K562 (cell line): ENCODE measurements around the gene ZBTB46. TPM values are rescaled to one million over a fixed set of nuclear protein-coding genes. Genes with fewer than 3 reads are reported as not detected.

Experiments
- ATAC-seq: fragments of 200-7000 bp; cut with Tn5 transposase; 3 replicates; pipeline ENCODE4 v1.9.1; 2020; ENCODE audit warnings: moderate library complexity
- BruUV-seq: library from RNA; stranded (reverse); fragments of 400-500 nt; replicated peaks from 2 replicates; lab custom pipeline; 2021; lab: Mats Ljungman, UMichigan
- CTCF ChIA-PET: fragments of 300-600 bp; formaldehyde crosslinking; extraction: SDS; loops from one replicate; lab custom pipeline; 2021; ENCODE audit warnings: low intra/inter-chr PET ratio; lab: Yijun Ruan, JAX
- POLR2A ChIA-PET: fragments of 300-600, 350-650 bp; sonication (Branson Sonifier 250); formaldehyde crosslinking; extraction: SDS; loops from one replicate; lab custom pipeline; 2021; ENCODE audit warnings: antibody characterized with exemption, inconsistent platforms; lab: Yijun Ruan, JAX
- DNase-seq, 4 experiments: peaks; one replicate each; pipeline versions ENCODE4 v3.0.0 to v3.0.0-alpha.2; 2011 to 2018; ENCODE audit warnings: low spot score in 3 of 4, mixed read lengths in 3 of 4; ENCODE audit errors: extremely low read depth in 1 of 4
- FAIRE-seq: peaks from 2 replicates; lab custom pipeline; 2011; peaks lifted over from hg19 to GRCh38; lab: Jason Lieb, UNC
- H2AFZ ChIP-seq: 2 replicates; pipeline ENCODE4 v1.6.0; 2011; ENCODE audit warnings: low read depth, low read length, control low read depth, inconsistent platforms
- H3K27ac ChIP-seq: fragments of 200-600 bp; 3 replicates; pipeline ENCODE4 v1.8.0; 2011; ENCODE audit warnings: low read depth, mild to moderate bottlenecking, control low read depth, inconsistent platforms, low read length, moderate library complexity, mixed read lengths; ENCODE audit errors: extremely low read depth
- H3K27me3 ChIP-seq, 2 experiments: fragments of 300-600 bp in 1 of 2; 2 replicates in 1 of 2; 3 replicates in 1 of 2; pipeline versions ENCODE4 v1.6.0 to v1.8.0; 2011; ENCODE audit warnings: inconsistent platforms in 2 of 2, low read length in 2 of 2, mild to moderate bottlenecking in 1 of 2, mixed read lengths in 1 of 2, moderate library complexity in 1 of 2; ENCODE audit not compliant: control insufficient read depth in 2 of 2, insufficient read depth in 2 of 2
- H3K36me3 ChIP-seq: fragments of 300-600 bp; 3 replicates; pipeline ENCODE4 v1.8.0; 2011; ENCODE audit warnings: mild to moderate bottlenecking, low read length, inconsistent platforms; ENCODE audit not compliant: control insufficient read depth, insufficient read depth
- H3K4me1 ChIP-seq, 2 experiments: fragments of 200-600 bp in 1 of 2; replicated peaks in 1 of 2; 2 replicates in 1 of 2; 3 replicates in 1 of 2; pipeline versions ENCODE4 v1.5.1 to v1.8.0; 2011; ENCODE audit warnings: inconsistent platforms in 2 of 2, low read length in 2 of 2, mild to moderate bottlenecking in 1 of 2, mixed read lengths in 1 of 2, moderate library complexity in 1 of 2; ENCODE audit not compliant: control insufficient read depth in 2 of 2, insufficient read depth in 2 of 2
- H3K4me2 ChIP-seq: 2 replicates; pipeline ENCODE4 v1.6.1; 2011; ENCODE audit warnings: low read length, control low read depth, inconsistent platforms, mixed read lengths; ENCODE audit not compliant: insufficient read depth
- H3K4me3 ChIP-seq: fragments of 200-600 bp; sonication (generic), shearing (Covaris generic); 2 replicates; pipeline ENCODE4 v1.5.1; 2016; ENCODE audit warnings: control low read depth, inconsistent platforms
- H3K79me2 ChIP-seq: fragments of 200-600 bp; 3 replicates; pipeline ENCODE4 v1.8.0; 2011; ENCODE audit warnings: low read length, inconsistent platforms; ENCODE audit not compliant: control insufficient read depth, insufficient read depth
- H3K9ac ChIP-seq, 2 experiments: 2 replicates each; pipeline versions ENCODE4 v1.6.0 to v1.6.1; 2011; ENCODE audit warnings: low read depth in 2 of 2, low read length in 2 of 2, control low read depth in 1 of 2, inconsistent platforms in 1 of 2, mild to moderate bottlenecking in 1 of 2, mixed read lengths in 1 of 2; ENCODE audit not compliant: insufficient read depth in 1 of 2
- H3K9me1 ChIP-seq: one replicate; pipeline ENCODE4 v1.6.0; 2011; ENCODE audit warnings: inconsistent platforms, mild to moderate bottlenecking, low read length, moderate library complexity; ENCODE audit not compliant: control insufficient read depth, insufficient read depth
- H3K9me3 ChIP-seq: replicated peaks from 2 replicates; pipeline ENCODE4 v1.5.1; 2011; ENCODE audit warnings: low read depth, low read length, inconsistent platforms; ENCODE audit not compliant: control insufficient read depth, insufficient read depth
- H4K20me1 ChIP-seq: replicated peaks from 2 replicates; pipeline ENCODE4 v1.6.1; 2011; ENCODE audit warnings: low read length, inconsistent platforms, mixed read lengths; ENCODE audit not compliant: control insufficient read depth, insufficient read depth
- COPS2 ChIP-seq: fragments of 450-650 bp; conservative IDR thresholded peaks from 2 replicates; pipeline ENCODE4 v1.6.1; 2016; ENCODE audit warnings: mild to moderate bottlenecking, moderate library complexity
- EHMT2 ChIP-seq: fragments of 450-650 bp; IDR thresholded peaks from 2 replicates; pipeline ENCODE4 v1.6.1; 2018; ENCODE audit warnings: antibody characterized with exemption
- HNRNPH1 ChIP-seq: fragments of 200-400 bp; formaldehyde crosslinking; optimal IDR thresholded peaks from 2 replicates; pipeline ENCODE3; 2017; ENCODE audit warnings: low read depth, mild to moderate bottlenecking, low read length, moderate library complexity
- KHSRP ChIP-seq: fragments of 450-650 bp; IDR thresholded peaks from 2 replicates; pipeline ENCODE4 v1.6.1; 2017
- MCM3 ChIP-seq: fragments of 450-650 bp; IDR thresholded peaks from 2 replicates; pipeline ENCODE4 v1.6.1; 2016
- NCOA6 ChIP-seq: fragments of 450-650 bp; IDR thresholded peaks from 2 replicates; pipeline ENCODE4 v1.6.1; 2017; ENCODE audit warnings: mild to moderate bottlenecking
- POLR2AphosphoS2 ChIP-seq: IDR thresholded peaks from 2 replicates; pipeline ENCODE4 v1.6.1; 2012; ENCODE audit warnings: low read length, improper control_type of control experiment
- SAFB ChIP-seq: fragments of 200-400 bp; formaldehyde crosslinking; IDR thresholded peaks from 2 replicates; pipeline ENCODE4 v1.6.1; 2017; ENCODE audit warnings: low read depth, low read length, borderline replicate concordance
- TARDBP ChIP-seq: fragments of 450-650 bp; IDR thresholded peaks from 2 replicates; pipeline ENCODE4 v1.6.1; 2016
- XRCC5 ChIP-seq: fragments of 200-400 bp; formaldehyde crosslinking; IDR thresholded peaks from 2 replicates; pipeline ENCODE4 v1.6.1; 2017; ENCODE audit warnings: low read depth, mild to moderate bottlenecking, low read length
- ZNF24 ChIP-seq: fragments of 450-650 bp; IDR thresholded peaks from 2 replicates; pipeline ENCODE4 v1.6.1; 2016
- ZNF76 ChIP-seq: fragments of 250-450 bp; sonication (Bioruptor Pico); IDR thresholded peaks from 2 replicates; pipeline ENCODE4 v1.4.0; 2020; ENCODE audit warnings: mild to moderate bottlenecking, moderate library complexity, borderline replicate concordance
- WGBS: fragments of 100-300 bp; shearing (Covaris generic); methylation state at CpG from one replicate; pipeline ENCODE4 v1.1.6; 2016; ENCODE audit warnings: low coverage, mixed read lengths; ENCODE audit not compliant: insufficient coverage; ENCODE audit errors: missing lambda C conversion rate; 5-methylcytosine and 5-hydroxymethylcytosine counted together
- in situ Hi-C: fragments of 300-500 bp; cut with MboI; formaldehyde crosslinking; loops from 4 replicates; pipeline ENCODE4 v1.15.0; 2018; ENCODE audit warnings: inconsistent platforms, mixed read lengths
- intact Hi-C: fragments of 100-400 bp; cut with micrococcal nuclease; formaldehyde crosslinking; loops from 2 replicates; pipeline ENCODE4 v1.14.2; 2022
- polyA plus RNA-seq, 8 experiments: library from polyadenylated mRNA; depleted of rRNA in 4 of 8; stranded (reverse) in 5 of 8; unstranded in 3 of 8; fragments of >200 nt; fragmentation: Nextera tagmentation in 2 of 8; fragmentation: Illumina TruSeq in 1 of 8; extraction: Ambion mirVana in 2 of 8; extraction: Trizol in 1 of 8; gene quantifications; 2 replicates each; pipeline versions ENCODE4 v1.2.1 to v1.2.3, GENCODE V29; 2011 to 2014; ENCODE audit warnings: inconsistent platforms in 1 of 8, missing spikeins in 1 of 8
- total RNA-seq, 7 experiments: library from RNA; depleted of rRNA in 6 of 7; stranded (reverse); fragments of >200 nt in 6 of 7; fragmentation: Illumina TruSeq in 2 of 7; extraction: Trizol in 2 of 7; gene quantifications; 2 replicates each; pipeline versions ENCODE4 v1.2.1 to v1.2.3, GENCODE V29; 2011 to 2021; ENCODE audit warnings: low replicate concordance in 1 of 7
- TF ChIP-seq, protein P1 (sequence below), 2 experiments: fragments of 450-650 bp; IDR thresholded peaks; 2 replicates each; pipeline ENCODE4 v1.6.1; 2018; ENCODE audit warnings: mild to moderate bottlenecking in 2 of 2, low read depth in 1 of 2; ENCODE audit not compliant: partially characterized antibody in 2 of 2

Gene ZBTB46
- total and polyA plus RNA-seq, 9 of the 15 experiments (the other 6 are each of a cell fraction or from before 2014, with no cell fraction given), result 0.29 to 4.1 (median 1.1) TPM

DNA sequence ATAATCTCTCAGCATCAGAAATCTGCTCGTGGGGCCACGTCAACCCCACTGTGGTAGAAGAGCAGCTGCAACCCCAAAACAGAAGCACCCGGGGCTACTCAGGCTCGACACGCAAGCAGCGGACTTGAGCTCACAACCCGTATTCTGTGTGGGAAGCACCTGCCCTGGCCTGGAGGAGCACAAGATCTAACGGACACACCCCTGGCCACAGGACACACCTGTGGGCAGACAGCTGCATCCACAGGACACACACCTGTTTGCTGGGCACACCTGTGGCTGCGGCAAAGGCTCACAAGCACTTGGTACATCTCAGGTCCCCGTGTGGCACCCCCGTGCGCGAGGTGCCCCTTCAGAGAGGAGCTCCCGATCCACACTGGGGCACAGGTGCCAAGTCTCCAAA is 36.5 kb downstream of the ZBTB46 start:
- Histone ChIP-seq H3K4me1 (peaks cover 3 to 45% of the 10 kb centered on the region in 2 experiments; a peak in 3 of 5 replicates), H3K9me3 (no peaks in the 10 kb centered on the region; the same call in 1 of the 2 replicates)
- TF ChIP-seq HNRNPH1, result no peak
- TF ChIP-seq ZNF76 (CRISPR knock-in tag), result no peak
- TF ChIP-seq EHMT2, result no peak
- TF ChIP-seq XRCC5, result no peak
- no peak for TF ChIP-seq NCOA6
- no peak for TF ChIP-seq TARDBP
- TF ChIP-seq, all 486 proteins: peak for 0
- ATAC-seq (no peak), FAIRE-seq (no peak), DNase-seq (no peak)
- Histone ChIP-seq H2AFZ (no peak overlapping the region), H3K9me1 (no peaks in the 10 kb centered on the region), H4K20me1 (no peaks in the 10 kb centered on the region), H3K36me3 (no peaks in the 10 kb centered on the region), H3K9ac (no peak overlapping the region), H3K27ac (no peak overlapping the region), H3K79me2 (no peaks in the 10 kb centered on the region), H3K4me3 (no peak overlapping the region), H3K4me2 (no peak overlapping the region), H3K27me3 (peaks cover 3 to 51% of the 10 kb centered on the region in 2 experiments; a peak in 3 of 5 replicates)
- in situ Hi-C loops, result no loop called here
- CTCF ChIA-PET, result no interaction called here
- intact Hi-C loops, result no loop called here
- 28% methylated on average over 10 of the region's 14 CpGs for WGBS
- POLR2A ChIA-PET, result interaction anchor here (2.0 kb wide), 1 partner anchor 10 kb away, joined by 5 read pairs; no protein-coding TSS in a partner anchor
- BruUV-seq, result no TSS peak

DNA sequence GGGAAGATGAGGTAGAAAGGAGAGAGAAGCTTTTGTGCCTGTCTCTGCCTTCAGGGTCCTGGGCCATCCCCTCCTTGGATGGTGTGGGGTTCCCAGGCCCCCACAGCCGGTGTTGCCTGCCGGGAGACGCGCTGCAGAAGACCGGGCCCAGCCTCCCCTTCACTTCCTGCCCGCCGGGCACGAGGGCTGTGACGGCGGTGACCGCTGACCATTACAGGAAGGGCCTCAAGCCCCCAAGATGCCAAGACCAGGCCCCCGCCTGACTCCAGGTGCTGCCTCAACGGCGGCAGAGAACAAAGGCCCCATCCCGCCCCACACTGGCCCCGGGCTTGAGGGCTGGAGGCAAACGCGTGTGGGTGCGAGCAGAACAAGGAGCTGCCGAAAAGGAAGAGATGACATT is 38.2 kb downstream of the ZBTB46 start:
- DNase-seq, result no peak
- TF ChIP-seq SAFB (no peak), KHSRP (no peak), MCM3 (no peak), ZNF24 (no peak), COPS2 (no peak), POLR2AphosphoS2 (no peak)
- TF ChIP-seq, protein P1, sequence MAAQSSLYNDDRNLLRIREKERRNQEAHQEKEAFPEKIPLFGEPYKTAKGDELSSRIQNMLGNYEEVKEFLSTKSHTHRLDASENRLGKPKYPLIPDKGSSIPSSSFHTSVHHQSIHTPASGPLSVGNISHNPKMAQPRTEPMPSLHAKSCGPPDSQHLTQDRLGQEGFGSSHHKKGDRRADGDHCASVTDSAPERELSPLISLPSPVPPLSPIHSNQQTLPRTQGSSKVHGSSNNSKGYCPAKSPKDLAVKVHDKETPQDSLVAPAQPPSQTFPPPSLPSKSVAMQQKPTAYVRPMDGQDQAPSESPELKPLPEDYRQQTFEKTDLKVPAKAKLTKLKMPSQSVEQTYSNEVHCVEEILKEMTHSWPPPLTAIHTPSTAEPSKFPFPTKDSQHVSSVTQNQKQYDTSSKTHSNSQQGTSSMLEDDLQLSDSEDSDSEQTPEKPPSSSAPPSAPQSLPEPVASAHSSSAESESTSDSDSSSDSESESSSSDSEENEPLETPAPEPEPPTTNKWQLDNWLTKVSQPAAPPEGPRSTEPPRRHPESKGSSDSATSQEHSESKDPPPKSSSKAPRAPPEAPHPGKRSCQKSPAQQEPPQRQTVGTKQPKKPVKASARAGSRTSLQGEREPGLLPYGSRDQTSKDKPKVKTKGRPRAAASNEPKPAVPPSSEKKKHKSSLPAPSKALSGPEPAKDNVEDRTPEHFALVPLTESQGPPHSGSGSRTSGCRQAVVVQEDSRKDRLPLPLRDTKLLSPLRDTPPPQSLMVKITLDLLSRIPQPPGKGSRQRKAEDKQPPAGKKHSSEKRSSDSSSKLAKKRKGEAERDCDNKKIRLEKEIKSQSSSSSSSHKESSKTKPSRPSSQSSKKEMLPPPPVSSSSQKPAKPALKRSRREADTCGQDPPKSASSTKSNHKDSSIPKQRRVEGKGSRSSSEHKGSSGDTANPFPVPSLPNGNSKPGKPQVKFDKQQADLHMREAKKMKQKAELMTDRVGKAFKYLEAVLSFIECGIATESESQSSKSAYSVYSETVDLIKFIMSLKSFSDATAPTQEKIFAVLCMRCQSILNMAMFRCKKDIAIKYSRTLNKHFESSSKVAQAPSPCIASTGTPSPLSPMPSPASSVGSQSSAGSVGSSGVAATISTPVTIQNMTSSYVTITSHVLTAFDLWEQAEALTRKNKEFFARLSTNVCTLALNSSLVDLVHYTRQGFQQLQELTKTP (IDR thresholded peaks at IDR 0.05; ENCODE audit: low read depth in 1 of 2, partially characterized antibody in 2 of 2), result no peak
- no peak overlapping the region for H3K9ac ChIP-seq
- 37% methylated on average over 11 of the region's 20 CpGs for whole genome bisulfite sequencing
- no peaks in the 10 kb centered on the region for H4K20me1 ChIP-seq
- no peak overlapping the region for H3K4me3 ChIP-seq
- no peak overlapping the region for H3K4me2 ChIP-seq
- no peak overlapping the region for H2AFZ ChIP-seq
- ChIA-PET POLR2A (interaction anchor here (2.0 kb wide), 1 partner anchor 8 kb away, joined by 5 read pairs; no protein-coding TSS in a partner anchor), CTCF (no interaction called here)
- H3K36me3 ChIP-seq, result no peaks in the 10 kb centered on the region
- no peak for FAIRE-seq
- no peaks in the 10 kb centered on the region for H3K79me2 ChIP-seq
- ATAC-seq, result no peak
- peaks cover 3 to 51% of the 10 kb centered on the region in 2 experiments; a peak in 3 of 5 replicates for H3K27me3 ChIP-seq
- BruUV-seq, result no TSS peak
- H3K9me3 ChIP-seq, result no peaks in the 10 kb centered on the region; the same call in 1 of the 2 replicates
- H3K4me1 ChIP-seq, result peaks cover 3 to 50% of the 10 kb centered on the region in 2 experiments; a peak in 3 of 5 replicates
- H3K9me1 ChIP-seq, result no peaks in the 10 kb centered on the region
- in situ Hi-C loops, result no loop called here
- intact Hi-C loops, result no loop called here
- no peak overlapping the region for H3K27ac ChIP-seq
